Testis (tissue), 2 donors: Measurements from ENCODE around the gene SCARF1.
"Not testable (repeated sequence)": the region's sequence is repeated elsewhere in the genome, so short reads cannot be mapped to it uniquely, and the experiment has no call there.

Experiments used
- CTCF ChIP-seq, 3 experiments: fragments of 450-650 bp in 2 of 3; fragments of 200-600 bp in 1 of 3; sonication (generic) in 1 of 3; IDR thresholded peaks; one replicate each; pipeline ENCODE4 v1.5.1; 2016 to 2019; ENCODE audit warnings: antibody characterized with exemption in 3 of 3, mild to moderate bottlenecking in 2 of 3, moderate library complexity in 1 of 3
- POLR2A ChIP-seq: fragments of 450-650 bp; IDR thresholded peaks from one replicate; pipeline ENCODE4 v1.6.1; 2017; ENCODE audit warnings: antibody characterized with exemption, mild to moderate bottlenecking, moderate library complexity

DNA sequence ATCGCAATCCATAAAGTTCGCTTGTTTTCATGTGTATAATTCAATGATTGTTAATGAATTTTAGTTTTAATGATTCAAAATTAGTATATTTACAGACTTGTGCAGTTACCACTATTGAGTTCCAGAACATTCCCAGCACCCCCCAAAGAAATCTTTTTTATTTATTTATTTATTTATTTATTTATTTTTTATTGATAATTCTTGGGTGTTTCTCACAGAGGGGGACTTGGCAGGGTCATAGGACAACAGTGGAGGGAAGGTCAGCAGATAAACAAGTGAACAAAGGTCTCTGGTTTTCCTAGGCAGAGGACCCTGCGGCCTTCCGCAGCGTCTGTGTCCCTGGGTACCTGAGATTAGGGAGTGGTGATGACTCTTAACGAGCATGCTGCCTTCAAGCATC lies 42.9 kb upstream of the SCARF1 start:
- not testable (repeated sequence) for TF ChIP-seq CTCF (IDR thresholded peaks at IDR 0.05); POLR2A
